PC-9 (cell line): ENCODE results near the gene MACROD1.

Source experiments
- EZH2 ChIP-seq: fragments of 200-600 bp; sonication (generic); IDR thresholded peaks from 2 replicates; pipeline ENCODE4 v1.8.0; 2017; ENCODE audit warnings: antibody characterized with exemption, low read depth
- TF ChIP-seq, protein P1 (sequence below): fragments of 200-600 bp; sonication (generic); conservative IDR thresholded peaks from 2 replicates; pipeline ENCODE4 v1.6.1; 2017; ENCODE audit warnings: mixed run types, antibody characterized with exemption, mild to moderate bottlenecking, moderate library complexity

DNA sequence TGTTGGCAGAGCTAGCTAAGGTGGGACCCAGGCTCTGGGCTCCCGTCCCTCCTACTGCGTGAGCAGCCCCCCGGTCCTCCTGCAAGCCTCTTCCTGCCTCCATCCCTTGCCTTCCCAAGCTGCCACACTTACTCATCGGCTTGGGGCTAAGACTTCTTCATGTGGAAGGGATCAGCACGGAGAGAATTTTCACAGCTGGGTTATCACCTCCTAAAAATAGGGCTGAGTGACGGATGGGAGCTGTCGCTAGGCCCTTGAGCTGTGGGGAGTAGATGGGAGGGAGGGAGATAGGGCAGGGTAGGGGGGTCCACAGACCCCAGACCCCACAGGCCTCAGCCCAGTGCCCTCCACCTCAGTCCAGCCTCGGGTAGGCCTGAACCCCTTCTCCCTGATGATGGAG lies 89.2 kb downstream of the MACROD1 start:
- TF ChIP-seq, protein P1, sequence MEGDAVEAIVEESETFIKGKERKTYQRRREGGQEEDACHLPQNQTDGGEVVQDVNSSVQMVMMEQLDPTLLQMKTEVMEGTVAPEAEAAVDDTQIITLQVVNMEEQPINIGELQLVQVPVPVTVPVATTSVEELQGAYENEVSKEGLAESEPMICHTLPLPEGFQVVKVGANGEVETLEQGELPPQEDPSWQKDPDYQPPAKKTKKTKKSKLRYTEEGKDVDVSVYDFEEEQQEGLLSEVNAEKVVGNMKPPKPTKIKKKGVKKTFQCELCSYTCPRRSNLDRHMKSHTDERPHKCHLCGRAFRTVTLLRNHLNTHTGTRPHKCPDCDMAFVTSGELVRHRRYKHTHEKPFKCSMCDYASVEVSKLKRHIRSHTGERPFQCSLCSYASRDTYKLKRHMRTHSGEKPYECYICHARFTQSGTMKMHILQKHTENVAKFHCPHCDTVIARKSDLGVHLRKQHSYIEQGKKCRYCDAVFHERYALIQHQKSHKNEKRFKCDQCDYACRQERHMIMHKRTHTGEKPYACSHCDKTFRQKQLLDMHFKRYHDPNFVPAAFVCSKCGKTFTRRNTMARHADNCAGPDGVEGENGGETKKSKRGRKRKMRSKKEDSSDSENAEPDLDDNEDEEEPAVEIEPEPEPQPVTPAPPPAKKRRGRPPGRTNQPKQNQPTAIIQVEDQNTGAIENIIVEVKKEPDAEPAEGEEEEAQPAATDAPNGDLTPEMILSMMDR: no peak
- no peak for TF ChIP-seq EZH2
